Measurements from ENCODE around the gene TMEM232.
A peak's percentile ranks its signal among the peaks of the same experiment; 100 is the strongest.

The TMEM232 gene

DNA sequence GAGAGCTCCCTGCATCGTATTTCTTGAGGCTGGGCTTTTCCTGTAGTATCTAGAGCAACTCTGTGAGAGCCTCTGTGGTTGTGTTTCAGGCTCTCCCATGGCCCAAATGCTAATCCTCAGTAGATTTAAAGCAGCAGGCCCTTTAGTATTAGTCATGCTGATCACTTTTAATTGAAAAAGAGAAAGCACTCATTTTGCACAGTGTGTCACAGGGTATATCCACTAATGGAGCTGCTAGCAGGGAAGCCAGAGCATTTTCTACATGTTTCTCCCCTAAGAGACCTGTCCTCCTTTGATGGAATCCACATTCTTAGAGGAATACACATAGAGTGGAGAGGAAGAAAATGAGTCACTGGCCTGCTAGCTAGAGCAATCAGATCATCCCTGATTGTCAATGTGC is 348.5 kb downstream of the TMEM232 start:
- peak; percentile 52 for DNase-seq

DNA sequence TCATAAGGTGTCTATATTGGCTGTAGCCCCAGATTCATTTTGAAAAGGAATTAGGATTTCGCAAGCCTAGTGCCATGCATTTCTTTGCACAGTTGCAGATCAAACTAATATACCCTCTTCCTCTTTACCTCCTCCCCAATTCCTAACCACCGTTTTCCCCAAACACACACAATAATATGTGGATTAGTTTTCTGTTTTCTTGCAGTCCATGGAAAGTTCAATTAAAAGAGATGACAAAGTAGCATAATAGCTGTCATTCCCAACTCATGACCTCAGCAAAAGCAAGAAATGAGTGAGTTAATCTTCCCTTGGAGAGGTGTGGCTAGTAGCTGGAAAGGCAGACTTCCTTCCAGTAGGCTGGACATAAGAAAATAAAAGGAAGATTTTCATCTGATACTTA is 349.1 kb downstream of the TMEM232 start:
- no peak for DNase-seq

DNA sequence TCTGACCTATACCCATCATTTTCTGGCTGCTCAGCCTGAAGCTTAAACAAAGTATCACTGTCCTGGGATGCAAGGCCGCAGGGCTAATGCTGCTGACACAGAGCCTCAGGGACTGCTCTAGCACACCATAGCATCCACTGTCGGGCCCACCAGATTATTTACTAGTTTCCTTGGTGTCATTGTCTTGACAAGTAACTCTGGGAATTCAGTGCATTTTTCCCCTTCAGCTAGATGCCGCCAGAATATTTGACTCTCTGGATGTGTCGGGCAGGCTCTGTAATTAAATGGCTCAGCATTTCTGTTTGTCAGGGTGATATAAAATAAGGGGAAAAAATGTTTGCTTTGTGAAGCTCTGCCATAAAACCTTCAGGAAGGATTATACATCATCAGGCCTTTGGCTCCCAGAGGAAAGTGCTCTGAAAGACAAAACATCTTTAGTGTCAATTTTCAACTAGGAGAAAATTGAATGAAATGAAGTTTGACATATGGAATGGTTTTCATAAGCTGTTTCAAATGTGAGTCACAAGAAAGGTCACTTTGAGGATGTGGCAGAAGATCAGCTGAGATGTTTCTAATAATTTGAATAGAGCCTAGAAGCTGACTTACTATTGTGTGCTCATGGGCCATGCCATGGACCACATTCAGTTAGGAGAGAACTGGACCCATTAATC is 350.1 kb downstream of the TMEM232 start:
- peak; percentile 37 for DNase-seq

DNA sequence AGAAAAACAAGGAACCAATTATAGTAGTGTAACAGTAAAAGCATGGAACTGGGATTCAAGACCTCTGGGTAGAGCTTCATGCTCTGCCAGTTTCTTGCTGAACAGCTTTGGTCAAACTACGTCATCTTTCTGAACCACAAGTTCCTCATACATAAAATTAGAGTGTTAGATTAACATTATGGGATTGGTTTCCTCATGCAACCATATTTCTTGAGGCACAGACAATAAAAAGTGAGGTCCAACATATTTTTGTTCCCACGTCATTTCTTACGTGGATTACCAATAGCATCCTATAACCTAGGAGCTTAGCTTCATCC is 354.8 kb downstream of the TMEM232 start:
- no peak for DNase-seq

DNA sequence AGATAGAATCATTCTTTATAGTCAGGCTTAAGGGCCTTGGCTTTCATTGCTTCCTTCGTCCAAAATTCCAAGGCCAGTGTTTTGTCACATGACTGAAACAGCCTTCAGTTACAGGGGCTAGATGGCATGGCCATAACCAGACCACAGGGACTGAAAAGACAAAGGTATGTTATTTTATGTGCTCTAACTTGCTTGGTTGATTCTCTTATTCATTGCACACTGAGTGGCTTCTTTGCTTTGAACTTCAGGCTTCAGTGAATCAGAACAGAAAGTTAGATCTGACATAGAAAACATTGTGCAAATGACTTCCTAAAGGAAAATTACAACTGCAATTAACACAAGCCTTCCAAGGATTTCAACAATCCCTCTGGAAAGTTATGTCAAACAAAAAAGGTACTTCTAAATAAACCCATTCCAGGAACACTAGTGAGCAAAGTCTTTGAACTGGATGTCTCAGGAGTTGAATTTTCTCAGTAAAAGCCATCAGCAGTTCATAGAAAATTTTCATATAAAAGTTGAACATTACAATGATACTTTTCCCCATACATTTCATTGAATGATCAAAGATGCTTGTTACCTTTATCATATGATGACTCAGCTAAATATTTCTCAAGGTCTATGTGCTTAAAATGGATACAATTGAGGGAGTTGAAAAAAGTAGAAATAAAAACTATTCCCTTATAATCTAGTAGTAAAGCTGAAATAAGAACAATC is 355.3 kb downstream of the TMEM232 start:
- DNase-seq: no peak

All from amniotic stem cell (primary cell).